NCI-H1930 (cell line): ENCODE measurements around the gene C1orf21.
A peak's percentile ranks its signal among the peaks of the same experiment; 100 is the strongest.

Experiments used
- DNase-seq, 2 experiments: peaks; one replicate each; lab custom pipeline; 2025; lab: John Stamatoyannopoulos, UW

C1orf21 gene

GRCh38 chr1:184387069-184387475 is 243 bp downstream of the C1orf21 start:
- DNase-seq: no peak

- DNase-seq: peak in 1 of 2 experiments; percentile 9
Measured at GRCh38 chr1:184387476-184388318, 868 bp downstream of the C1orf21 start.

- no peak for DNase-seq
Measured at GRCh38 chr1:184388319-184388889, 1.6 kb downstream of the C1orf21 start.

- no peak for DNase-seq
Measured at GRCh38 chr1:184388971-184389370, 2.1 kb downstream of the C1orf21 start.

- DNase-seq: no peak
Measured at GRCh38 chr1:184389446-184389845, 2.6 kb downstream of the C1orf21 start.

GRCh38 chr1:184390889-184391288 is 4.1 kb downstream of the C1orf21 start:
- DNase-seq: peak in 1 of 2 experiments; percentile 41

GRCh38 chr1:184392067-184392466 is 5.2 kb downstream of the C1orf21 start:
- DNase-seq: no peak

- DNase-seq: no peak
Measured at GRCh38 chr1:184392779-184393522, 6.1 kb downstream of the C1orf21 start.

GRCh38 chr1:184393962-184394361 is 7.1 kb downstream of the C1orf21 start:
- DNase-seq: no peak

- no peak for DNase-seq
Measured at GRCh38 chr1:184395370-184395769, 8.5 kb downstream of the C1orf21 start.

- no peak for DNase-seq
Measured at GRCh38 chr1:184395937-184396480, 9.2 kb downstream of the C1orf21 start.

- DNase-seq: no peak
Measured at GRCh38 chr1:184399192-184399847, 12.5 kb downstream of the C1orf21 start.

GRCh38 chr1:184403961-184404726 is 17.3 kb downstream of the C1orf21 start:
- no peak for DNase-seq

- no peak for DNase-seq
Measured at GRCh38 chr1:184404727-184405027, 17.8 kb downstream of the C1orf21 start.

- no peak for DNase-seq
Measured at GRCh38 chr1:184405094-184405800, 18.4 kb downstream of the C1orf21 start.

GRCh38 chr1:184405801-184406142 is 18.9 kb downstream of the C1orf21 start:
- DNase-seq: no peak

GRCh38 chr1:184406479-184406878 is 19.6 kb downstream of the C1orf21 start:
- DNase-seq: no peak

- DNase-seq: peak; percentile 82 to 86
Measured at GRCh38 chr1:184407816-184408510, 21.1 kb downstream of the C1orf21 start.

GRCh38 chr1:184408580-184408979 is 21.8 kb downstream of the C1orf21 start:
- DNase-seq: peak; percentile 66 to 76

- no peak for DNase-seq
Measured at GRCh38 chr1:184409011-184409410, 22.2 kb downstream of the C1orf21 start.
